NCI-H2107 treated with DMSO at 0.1 percent for 48 hours (cell line): Measurements from ENCODE around the gene ZNF768.
A peak's percentile ranks its signal among the peaks of the same experiment; 100 is the strongest.

ENCODE experiments used
- DNase-seq: peaks from one replicate; lab custom pipeline; 2025; ENCODE audit not compliant: unreplicated experiment; lab: John Stamatoyannopoulos, UW

The ZNF768 gene

GRCh38 chr16:30526137-30526822, at the start of gene ZNF768:
Gene ZNF768, minus strand, starts transcription at chr16:30526566. Its CDS starts 153 bp downstream, at chr16:30526413.
- DNase-seq, result no peak

- no peak for DNase-seq
Observed at GRCh38 chr16:30574678-30575077, 48.3 kb upstream of the ZNF768 start.

GRCh38 chr16:30571445-30572322, 45.3 kb upstream of the ZNF768 start, which contains the start of gene ZNF688:
Gene ZNF688, minus strand, starts transcription at chr16:30571714. Its CDS starts 85 bp downstream, at chr16:30571629.
- DNase-seq, result peak; percentile 94

- no peak for DNase-seq
Observed at GRCh38 chr16:30570636-30571444, 44.5 kb upstream of the ZNF768 start.

GRCh38 chr16:30569746-30570635, 43.6 kb upstream of the ZNF768 start:
- DNase-seq, result no peak

- DNase-seq, result no peak
Observed at GRCh38 chr16:30569281-30569680, 42.9 kb upstream of the ZNF768 start.

GRCh38 chr16:30567991-30568638, 41.7 kb upstream of the ZNF768 start:
- DNase-seq, result peak; percentile 15

GRCh38 chr16:30567160-30567990, 41.0 kb upstream of the ZNF768 start:
- no peak for DNase-seq

- DNase-seq, result no peak
Observed at GRCh38 chr16:30566531-30566930, 40.2 kb upstream of the ZNF768 start.

- no peak for DNase-seq
Observed at GRCh38 chr16:30565984-30566383, 39.6 kb upstream of the ZNF768 start.

- DNase-seq, result no peak
Observed at GRCh38 chr16:30565526-30565925, 39.2 kb upstream of the ZNF768 start.

- DNase-seq, result no peak
Observed at GRCh38 chr16:30562021-30562420, 35.7 kb upstream of the ZNF768 start.

- DNase-seq, result no peak
Observed at GRCh38 chr16:30561089-30561816, 34.9 kb upstream of the ZNF768 start.

- DNase-seq, result no peak
Observed at GRCh38 chr16:30559690-30560089, 33.3 kb upstream of the ZNF768 start.

- no peak for DNase-seq
Observed at GRCh38 chr16:30558789-30559377, 32.5 kb upstream of the ZNF768 start.

- DNase-seq, result peak; percentile 95
Observed at GRCh38 chr16:30557957-30558788, 31.8 kb upstream of the ZNF768 start, which contains the start of gene ZNF764. Gene ZNF764, minus strand, starts transcription at chr16:30558374. Its CDS starts 192 bp downstream, at chr16:30558182.

GRCh38 chr16:30557707-30557956, 31.3 kb upstream of the ZNF768 start:
- DNase-seq, result no peak
